ENCODE measurements around the gene MTMR2. TPM values are rescaled to one million over a fixed set of nuclear protein-coding genes. Genes with fewer than 3 reads are reported as not detected.

MTMR2 gene
- polyA plus RNA-seq, 1 donor from 2014 or later = 30.9 TPM

DNA sequence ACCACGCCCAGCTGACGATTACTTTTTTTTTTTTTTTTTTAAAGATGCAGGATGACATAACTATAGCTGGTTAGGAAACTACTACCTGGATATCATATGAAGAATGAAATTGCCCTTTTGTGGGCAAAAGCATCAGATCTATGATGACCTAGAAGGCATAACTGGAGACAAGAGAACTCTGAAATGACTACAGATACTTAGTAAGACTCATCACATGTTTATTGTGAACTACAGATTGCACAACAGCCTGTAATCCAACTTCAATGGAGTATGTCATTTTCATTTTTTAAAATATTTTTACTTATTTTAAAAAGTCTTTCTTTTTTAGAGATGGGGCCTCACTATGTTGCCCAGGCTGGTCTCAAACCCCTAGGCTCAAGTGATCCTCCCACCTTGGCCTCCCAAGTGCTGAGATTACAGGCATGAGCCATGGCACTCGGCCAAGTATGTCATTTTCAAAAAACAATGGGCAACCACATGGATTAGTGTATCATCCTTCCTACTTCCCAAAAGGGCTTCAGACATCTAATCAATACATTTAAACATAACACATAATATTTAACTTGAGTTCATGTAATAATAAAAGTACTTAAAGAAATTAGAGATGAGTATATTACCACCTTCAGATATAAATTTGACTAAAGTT is 3.3 kb downstream of the MTMR2 start:
- no peak overlapping the region for H3K9ac ChIP-seq (ENCODE audit: low read length)
- H3K27ac ChIP-seq (ENCODE audit: low read length) = no peak overlapping the region
- no peak overlapping the region for H2AFZ ChIP-seq (ENCODE audit: low read depth, low read length)
- no peaks in the 10 kb centered on the region for H3F3A ChIP-seq (ENCODE audit: insufficient read depth, low read length, poor library complexity, severe bottlenecking)
- no peak overlapping the region for H3K4me2 ChIP-seq (ENCODE audit: low read length)
- H3K36me3 ChIP-seq (ENCODE audit: insufficient read depth, low read length) = no peaks in the 10 kb centered on the region
- no peak overlapping the region for H3K4me3 ChIP-seq (ENCODE audit: low read length)
- no peaks in the 10 kb centered on the region for H3K9me3 ChIP-seq (ENCODE audit: low read length)
- no peaks in the 10 kb centered on the region for H4K20me1 ChIP-seq (ENCODE audit: insufficient read depth)
- no peaks in the 10 kb centered on the region for H3K27me3 ChIP-seq (ENCODE audit: insufficient read depth, low read depth, low read length)
- H3K79me2 ChIP-seq (replicated peaks; ENCODE audit: insufficient read depth, low read length) = peaks cover 50% of the 10 kb centered on the region
- H3K9me2 ChIP-seq (ENCODE audit: insufficient read depth, low read length) = no peaks in the 10 kb centered on the region
- TF ChIP-seq, protein P1, sequence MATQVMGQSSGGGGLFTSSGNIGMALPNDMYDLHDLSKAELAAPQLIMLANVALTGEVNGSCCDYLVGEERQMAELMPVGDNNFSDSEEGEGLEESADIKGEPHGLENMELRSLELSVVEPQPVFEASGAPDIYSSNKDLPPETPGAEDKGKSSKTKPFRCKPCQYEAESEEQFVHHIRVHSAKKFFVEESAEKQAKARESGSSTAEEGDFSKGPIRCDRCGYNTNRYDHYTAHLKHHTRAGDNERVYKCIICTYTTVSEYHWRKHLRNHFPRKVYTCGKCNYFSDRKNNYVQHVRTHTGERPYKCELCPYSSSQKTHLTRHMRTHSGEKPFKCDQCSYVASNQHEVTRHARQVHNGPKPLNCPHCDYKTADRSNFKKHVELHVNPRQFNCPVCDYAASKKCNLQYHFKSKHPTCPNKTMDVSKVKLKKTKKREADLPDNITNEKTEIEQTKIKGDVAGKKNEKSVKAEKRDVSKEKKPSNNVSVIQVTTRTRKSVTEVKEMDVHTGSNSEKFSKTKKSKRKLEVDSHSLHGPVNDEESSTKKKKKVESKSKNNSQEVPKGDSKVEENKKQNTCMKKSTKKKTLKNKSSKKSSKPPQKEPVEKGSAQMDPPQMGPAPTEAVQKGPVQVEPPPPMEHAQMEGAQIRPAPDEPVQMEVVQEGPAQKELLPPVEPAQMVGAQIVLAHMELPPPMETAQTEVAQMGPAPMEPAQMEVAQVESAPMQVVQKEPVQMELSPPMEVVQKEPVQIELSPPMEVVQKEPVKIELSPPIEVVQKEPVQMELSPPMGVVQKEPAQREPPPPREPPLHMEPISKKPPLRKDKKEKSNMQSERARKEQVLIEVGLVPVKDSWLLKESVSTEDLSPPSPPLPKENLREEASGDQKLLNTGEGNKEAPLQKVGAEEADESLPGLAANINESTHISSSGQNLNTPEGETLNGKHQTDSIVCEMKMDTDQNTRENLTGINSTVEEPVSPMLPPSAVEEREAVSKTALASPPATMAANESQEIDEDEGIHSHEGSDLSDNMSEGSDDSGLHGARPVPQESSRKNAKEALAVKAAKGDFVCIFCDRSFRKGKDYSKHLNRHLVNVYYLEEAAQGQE (IDR thresholded peaks at IDR 0.05; ENCODE audit: borderline replicate concordance) = no peak
- TF ChIP-seq SMC3 (conservative IDR thresholded peaks at IDR 0.05; ENCODE audit: poor library complexity) (no peak), RAD21 (conservative IDR thresholded peaks at IDR 0.05) (no peak), TAF1 (IDR thresholded peaks at IDR 0.05; ENCODE audit: low read depth) (no peak), POLR2AphosphoS5 (IDR thresholded peaks at IDR 0.05) (no peak), EP300 (conservative IDR thresholded peaks at IDR 0.05; ENCODE audit: poor library complexity, severe bottlenecking) (no peak)

DNA sequence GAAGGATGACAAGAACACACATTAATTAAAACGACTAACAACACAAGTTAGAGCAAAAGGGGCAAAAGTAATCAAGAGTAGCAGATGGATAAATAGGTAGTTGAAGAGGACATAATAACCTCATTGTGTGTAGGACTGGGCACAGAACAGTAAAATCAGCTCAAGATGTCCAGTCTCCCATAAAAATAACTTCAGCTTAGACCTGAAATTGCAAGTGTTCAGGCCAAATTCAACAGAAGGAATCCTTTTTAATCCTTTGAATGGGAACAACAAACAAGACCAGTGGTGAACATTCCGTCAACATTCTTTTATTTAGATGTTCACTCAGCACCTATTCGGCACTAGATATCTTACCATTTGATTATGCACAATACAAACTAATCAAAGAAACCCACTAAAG is 4.4 kb downstream of the MTMR2 start:
- no peaks in the 10 kb centered on the region for H3K36me3 ChIP-seq (ENCODE audit: insufficient read depth, low read length)
- no peak overlapping the region for H3K27ac ChIP-seq (ENCODE audit: low read length)
- H3K9me2 ChIP-seq (ENCODE audit: insufficient read depth, low read length) = no peaks in the 10 kb centered on the region
- H2AFZ ChIP-seq (ENCODE audit: low read depth, low read length) = no peak overlapping the region
- TF ChIP-seq SMC3 (conservative IDR thresholded peaks at IDR 0.05; ENCODE audit: poor library complexity) = no peak
- no peak for TF ChIP-seq RAD21 (conservative IDR thresholded peaks at IDR 0.05)
- no peak for TF ChIP-seq EP300 (conservative IDR thresholded peaks at IDR 0.05; ENCODE audit: poor library complexity, severe bottlenecking)
- TF ChIP-seq, protein P1 (IDR thresholded peaks at IDR 0.05; ENCODE audit: borderline replicate concordance) = no peak
- no peak for TF ChIP-seq EZH2 (IDR thresholded peaks at IDR 0.05; ENCODE audit: borderline replicate concordance, insufficient read depth, low read length, poor library complexity, severe bottlenecking)
- TF ChIP-seq, protein P2, sequence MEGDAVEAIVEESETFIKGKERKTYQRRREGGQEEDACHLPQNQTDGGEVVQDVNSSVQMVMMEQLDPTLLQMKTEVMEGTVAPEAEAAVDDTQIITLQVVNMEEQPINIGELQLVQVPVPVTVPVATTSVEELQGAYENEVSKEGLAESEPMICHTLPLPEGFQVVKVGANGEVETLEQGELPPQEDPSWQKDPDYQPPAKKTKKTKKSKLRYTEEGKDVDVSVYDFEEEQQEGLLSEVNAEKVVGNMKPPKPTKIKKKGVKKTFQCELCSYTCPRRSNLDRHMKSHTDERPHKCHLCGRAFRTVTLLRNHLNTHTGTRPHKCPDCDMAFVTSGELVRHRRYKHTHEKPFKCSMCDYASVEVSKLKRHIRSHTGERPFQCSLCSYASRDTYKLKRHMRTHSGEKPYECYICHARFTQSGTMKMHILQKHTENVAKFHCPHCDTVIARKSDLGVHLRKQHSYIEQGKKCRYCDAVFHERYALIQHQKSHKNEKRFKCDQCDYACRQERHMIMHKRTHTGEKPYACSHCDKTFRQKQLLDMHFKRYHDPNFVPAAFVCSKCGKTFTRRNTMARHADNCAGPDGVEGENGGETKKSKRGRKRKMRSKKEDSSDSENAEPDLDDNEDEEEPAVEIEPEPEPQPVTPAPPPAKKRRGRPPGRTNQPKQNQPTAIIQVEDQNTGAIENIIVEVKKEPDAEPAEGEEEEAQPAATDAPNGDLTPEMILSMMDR (IDR thresholded peaks at IDR 0.05; ENCODE audit: poor library complexity, severe bottlenecking) = no peak
- no peaks in the 10 kb centered on the region for H4K20me1 ChIP-seq (ENCODE audit: insufficient read depth)
- no peak overlapping the region for H3K4me3 ChIP-seq (ENCODE audit: low read length)
- no peaks in the 10 kb centered on the region for H3K9me3 ChIP-seq (ENCODE audit: low read length)
- H3K27me3 ChIP-seq (ENCODE audit: insufficient read depth, low read depth, low read length) = no peaks in the 10 kb centered on the region
- no peaks in the 10 kb centered on the region for H3F3A ChIP-seq (ENCODE audit: insufficient read depth, low read length, poor library complexity, severe bottlenecking)
- peaks cover 43% of the 10 kb centered on the region for H3K79me2 ChIP-seq (replicated peaks; ENCODE audit: insufficient read depth, low read length)
- no peak overlapping the region for H3K9ac ChIP-seq (ENCODE audit: low read length)
- no peak overlapping the region for H3K4me2 ChIP-seq (ENCODE audit: low read length)
